Natural killer cell (primary cell): Measurements from ENCODE around the gene ANKRD39. TPM values are rescaled to one million over a fixed set of nuclear protein-coding genes. Genes with fewer than 3 reads are reported as not detected.
A peak's percentile ranks its signal among the peaks of the same experiment; 100 is the strongest.
"Not testable (repeated sequence)": the region's sequence is repeated elsewhere in the genome, so short reads cannot be mapped to it uniquely, and the experiment has no call there.

Source experiments
- ATAC-seq, 3 donors: fragments of 150-1000 bp in 2 of 3; fragments of 200-7000 bp in 1 of 3; cut with Tn5 transposase; 1 replicate in 1 of 3; 2 replicates in 2 of 3; pipeline ENCODE4 v1.10.0; 2021; ENCODE audit warnings: mild to moderate bottlenecking in 2 of 3, moderate library complexity in 2 of 3
- DNase-seq, 2 donors: peaks; one replicate each; pipeline versions ENCODE4 v3.0.0 to v3.0.0-alpha.2; 2013 to 2021; ENCODE audit warnings: mixed read lengths in 1 of 2
- H3K27ac ChIP-seq: one replicate; pipeline ENCODE4 v1.5.1; 2013; ENCODE audit warnings: mild to moderate bottlenecking, low read length
- H3K27me3 ChIP-seq: one replicate; pipeline ENCODE4 v1.6.1; 2013; ENCODE audit warnings: low read length; ENCODE audit not compliant: control insufficient read depth, insufficient read depth
- H3K36me3 ChIP-seq: one replicate; pipeline ENCODE4 v1.6.1; 2013; ENCODE audit warnings: low read length; ENCODE audit not compliant: control insufficient read depth, insufficient read depth
- H3K4me1 ChIP-seq: one replicate; pipeline ENCODE4 v1.6.1; 2013; ENCODE audit warnings: low read length; ENCODE audit not compliant: control insufficient read depth, insufficient read depth
- H3K4me3 ChIP-seq: one replicate; pipeline ENCODE4 v1.5.1; 2013; ENCODE audit warnings: low read length
- H3K9me3 ChIP-seq: one replicate; pipeline ENCODE4 v1.6.1; 2013; ENCODE audit warnings: low read length; ENCODE audit not compliant: control insufficient read depth, insufficient read depth
- H3K27ac Mint-ChIP-seq, 2 donors: one replicate each; pipeline ENCODE4 v1.8.0; 2022; ENCODE audit warnings: mild to moderate bottlenecking in 2 of 2, mixed read lengths in 2 of 2, moderate library complexity in 1 of 2
- H3K27me3 Mint-ChIP-seq, 2 donors: one replicate each; pipeline ENCODE4 v1.8.0; 2022; ENCODE audit warnings: low read depth in 2 of 2, mixed read lengths in 2 of 2
- H3K36me3 Mint-ChIP-seq: one replicate; pipeline ENCODE4 v1.8.0; 2022; ENCODE audit warnings: mixed read lengths
- H3K4me1 Mint-ChIP-seq, 2 donors: one replicate each; pipeline ENCODE4 v1.8.0; 2022; ENCODE audit warnings: mixed read lengths in 2 of 2
- H3K4me3 Mint-ChIP-seq: one replicate; pipeline ENCODE4 v1.8.0; 2022; ENCODE audit warnings: mild to moderate bottlenecking, moderate library complexity, mixed read lengths
- H3K9me3 Mint-ChIP-seq, 2 donors: one replicate each; pipeline ENCODE4 v1.8.0; 2022; ENCODE audit warnings: mixed read lengths in 2 of 2
- CTCF ChIP-seq: fragments of 200-600 bp; IDR thresholded peaks from one replicate; pipeline ENCODE4 v1.8.0; 2022; ENCODE audit warnings: antibody characterized with exemption
- WGBS: methylation state at CpG from one replicate; pipeline ENCODE4 v1.1.7; 2013; ENCODE audit warnings: missing lambda C conversion rate; ENCODE audit not compliant: insufficient coverage; 5-methylcytosine and 5-hydroxymethylcytosine counted together
- intact Hi-C: fragments of 100-400 bp; cut with micrococcal nuclease; formaldehyde crosslinking; loops from one replicate; pipeline ENCODE4 v1.14.2; 2022
- total RNA-seq, 4 donors: library from RNA; stranded (reverse); fragments of 120-200 nt in 1 of 4; gene quantifications; one replicate each; pipeline versions ENCODE4 v1.2.3 to v1.2.4, GENCODE V29; 2013 to 2022

The ANKRD39 gene
- total RNA-seq, 3 donors from 2014 or later (not counting 1 experiment from before 2014, with no cell fraction given) = 15.5 to 22.3 (median 21.6) TPM

GRCh38 chr2:96864343-96865091 is 6.7 kb upstream of the ANKRD39 start:
- no peak overlapping the region for H3K27ac Mint-ChIP-seq
- peaks cover 40 to 46% of the 10 kb centered on the region in 2 donors for H3K4me1 Mint-ChIP-seq
- peaks cover 4% of the 10 kb centered on the region for H3K36me3 Mint-ChIP-seq
- Histone ChIP-seq H3K4me1 (peaks cover 56% of the 10 kb centered on the region), H3K9me3 (no peaks in the 10 kb centered on the region), H3K4me3 (no peak overlapping the region), H3K27ac (no peak overlapping the region), H3K27me3 (no peaks in the 10 kb centered on the region), H3K36me3 (peaks cover 59% of the 10 kb centered on the region)
- no peaks in the 10 kb centered on the region for H3K9me3 Mint-ChIP-seq
- intact Hi-C loops = no loop called here
- no peak overlapping the region for H3K4me3 Mint-ChIP-seq
- no peak for TF ChIP-seq CTCF
- DNase-seq = no peak
- ATAC-seq = no peak
- H3K27me3 Mint-ChIP-seq = no peaks in the 10 kb centered on the region
- WGBS = 93% methylated on average over 25 of the region's 25 CpGs

GRCh38 chr2:96863575-96864342 is 5.9 kb upstream of the ANKRD39 start:
- H3K27me3 Mint-ChIP-seq = no peaks in the 10 kb centered on the region
- TF ChIP-seq CTCF = no peak
- intact Hi-C loops = no loop called here
- H3K27me3 ChIP-seq = no peaks in the 10 kb centered on the region
- no peaks in the 10 kb centered on the region for H3K9me3 ChIP-seq
- H3K36me3 ChIP-seq = peaks cover 59% of the 10 kb centered on the region
- peak overlapping the region; percentile 38 for H3K4me3 Mint-ChIP-seq
- H3K4me3 ChIP-seq = no peak overlapping the region
- peaks cover 4% of the 10 kb centered on the region for H3K36me3 Mint-ChIP-seq
- peak overlapping the region; percentile 29 to 65 for H3K27ac Mint-ChIP-seq
- WGBS = 94% methylated on average over 19 of the region's 19 CpGs
- DNase-seq (no peak), ATAC-seq (no peak)
- H3K4me1 ChIP-seq = peaks cover 64% of the 10 kb centered on the region
- H3K27ac ChIP-seq = no peak overlapping the region
- no peaks in the 10 kb centered on the region for H3K9me3 Mint-ChIP-seq
- H3K4me1 Mint-ChIP-seq = peaks cover 44 to 54% of the 10 kb centered on the region in 2 donors

- H3K27ac Mint-ChIP-seq = peak overlapping the region; percentile 29 to 65
- Histone ChIP-seq H3K4me1 (peaks cover 66% of the 10 kb centered on the region), H3K36me3 (peaks cover 59% of the 10 kb centered on the region)
- H3K36me3 Mint-ChIP-seq, H3K4me3 ChIP-seq, H3K9me3 ChIP-seq, H3K9me3 Mint-ChIP-seq, H3K27me3 ChIP-seq, DNase-seq, H3K27me3 Mint-ChIP-seq, ATAC-seq, H3K27ac ChIP-seq, intact Hi-C loops: not testable (repeated sequence)
- H3K4me1 Mint-ChIP-seq = peaks cover 45 to 55% of the 10 kb centered on the region in 2 donors
- H3K4me3 Mint-ChIP-seq = peak overlapping the region; percentile 42
- 84% methylated on average over 4 of the region's 4 CpGs for WGBS
Measured at GRCh38 chr2:96863056-96863455, 5.2 kb upstream of the ANKRD39 start.

GRCh38 chr2:96861074-96861473 is 3.3 kb upstream of the ANKRD39 start:
- ATAC-seq (no peak), DNase-seq (no peak)
- H3K4me3 ChIP-seq = no peak overlapping the region
- H3K27ac ChIP-seq = no peak overlapping the region
- H3K4me1 Mint-ChIP-seq = peaks cover 42 to 54% of the 10 kb centered on the region in 2 donors
- 97% methylated on average over 17 of the region's 17 CpGs for WGBS
- H3K36me3 ChIP-seq = peaks cover 55% of the 10 kb centered on the region
- no peak overlapping the region for H3K4me3 Mint-ChIP-seq
- intact Hi-C loops = no loop called here
- H3K27me3 Mint-ChIP-seq = no peaks in the 10 kb centered on the region
- no peaks in the 10 kb centered on the region for H3K27me3 ChIP-seq
- peaks cover 4% of the 10 kb centered on the region for H3K36me3 Mint-ChIP-seq
- H3K9me3 Mint-ChIP-seq = no peaks in the 10 kb centered on the region
- H3K9me3 ChIP-seq = no peaks in the 10 kb centered on the region
- no peak for TF ChIP-seq CTCF
- H3K4me1 ChIP-seq = peaks cover 62% of the 10 kb centered on the region
- no peak overlapping the region for H3K27ac Mint-ChIP-seq
